ENCODE results near the gene TBC1D14. TPM values are rescaled to one million over a fixed set of nuclear protein-coding genes. Genes with fewer than 3 reads are reported as not detected.

The TBC1D14 gene
- polyA plus RNA-seq, 3 donors: 36.3 to 44.7 (median 39.3) TPM

- 3% methylated on average over 4 of the region's 11 CpGs for whole genome bisulfite sequencing (ENCODE audit: insufficient coverage)
- peak overlapping the region; percentile 34 to 57 for H3K27ac ChIP-seq (ENCODE audit: low read depth in 1 of 2, low read length in 2 of 2)
- no peak for TF ChIP-seq CTCF (IDR thresholded peaks at IDR 0.05)
- no peaks in the 10 kb centered on the region for H3K9me3 ChIP-seq (replicated peaks in 1 of 2; ENCODE audit: control insufficient read depth in 1 of 2, insufficient read depth in 1 of 2, low read length in 2 of 2)
- peaks cover 0 to 1% (median 0%) of the 10 kb centered on the region in 7 donors for H3K9me3 Mint-ChIP-seq
- no peaks in the 10 kb centered on the region for H3K27me3 ChIP-seq (ENCODE audit: control insufficient read depth in 2 of 2, insufficient read depth in 2 of 2, low read length in 2 of 2)
- peaks cover 66 to 84% of the 10 kb centered on the region in 2 donors for H3K36me3 Mint-ChIP-seq
- peak overlapping the region; percentile 37 for H3K4me2 ChIP-seq (replicated peaks; ENCODE audit: extremely low read depth, low read length, poor library complexity, severe bottlenecking)
- peak overlapping the region in 1 of 3 experiments; percentile 11 for H3K4me3 ChIP-seq (replicated peaks in 1 of 3; ENCODE audit: low read depth in 2 of 3, low read length in 3 of 3)
- H3K79me2 ChIP-seq (ENCODE audit: insufficient read depth, low read length): peaks cover 50% of the 10 kb centered on the region
- H3K36me3 ChIP-seq (replicated peaks in 1 of 2; ENCODE audit: control insufficient read depth in 1 of 2, insufficient read depth in 2 of 2, low read length in 2 of 2): peaks cover 43 to 68% of the 10 kb centered on the region in 2 donors
- H3K4me1 ChIP-seq (ENCODE audit: control insufficient read depth in 1 of 2, insufficient read depth in 2 of 2, low read length in 2 of 2): peaks cover 47 to 49% of the 10 kb centered on the region in 2 donors
- H3K27me3 Mint-ChIP-seq (ENCODE audit: low read depth in 3 of 3): peaks cover 0 to 1% (median 1%) of the 10 kb centered on the region in 3 donors
- no peak overlapping the region for H2AFZ ChIP-seq (ENCODE audit: insufficient read depth, low read depth, low read length, poor library complexity, severe bottlenecking)
- H3K27ac Mint-ChIP-seq: peak overlapping the region; percentile 37 to 89 (median 76)
- intact Hi-C loops (cut with micrococcal nuclease): loop anchor here in 1 of 2 donors (2.0 to 10.0 kb wide), 3 partner anchors 15 to 275 kb away; partner anchors contain the start of gene KIAA0232
- peaks cover 54% of the 10 kb centered on the region for H3K4me1 Mint-ChIP-seq
- H3K9ac ChIP-seq (ENCODE audit: insufficient read depth, low read length, poor library complexity, severe bottlenecking): no peak overlapping the region
- DNase-seq: peak; percentile 54 to 62 (median 62)
- H4K20me1 ChIP-seq (ENCODE audit: insufficient read depth, low read length): peaks cover 96% of the 10 kb centered on the region
- peak overlapping the region; percentile 58 to 69 for H3K4me3 Mint-ChIP-seq
Observed at GRCh38 chr4:7059662-7060061, 150.0 kb downstream of the TBC1D14 start.

GRCh38 chr4:7060346-7061150 is 150.9 kb downstream of the TBC1D14 start:
- peak overlapping the region in 1 of 3 experiments; percentile 12 for H3K4me3 ChIP-seq (replicated peaks in 1 of 3; ENCODE audit: low read depth in 2 of 3, low read length in 3 of 3)
- H3K4me2 ChIP-seq (replicated peaks; ENCODE audit: extremely low read depth, low read length, poor library complexity, severe bottlenecking): peak overlapping the region; percentile 37
- peaks cover 96% of the 10 kb centered on the region for H4K20me1 ChIP-seq (ENCODE audit: insufficient read depth, low read length)
- 44% methylated on average over 12 of the region's 20 CpGs for WGBS (ENCODE audit: insufficient coverage)
- Mint-ChIP-seq H3K9me3 (no peaks in the 10 kb centered on the region), H3K27me3 (ENCODE audit: low read depth in 3 of 3) (peaks cover 0 to 1% (median 1%) of the 10 kb centered on the region in 3 donors), H3K4me3 (peak overlapping the region in 1 of 2 donors; percentile 73), H3K4me1 (peaks cover 54% of the 10 kb centered on the region), H3K27ac (peak overlapping the region; percentile 71 to 89 (median 84)), H3K36me3 (peaks cover 61 to 84% of the 10 kb centered on the region in 2 donors)
- no peak for TF ChIP-seq CTCF (IDR thresholded peaks at IDR 0.05)
- H3K27ac ChIP-seq (ENCODE audit: low read depth in 1 of 2, low read length in 2 of 2): peak overlapping the region in 1 of 2 donors; percentile 57
- peaks cover 39 to 62% of the 10 kb centered on the region in 2 donors for H3K36me3 ChIP-seq (replicated peaks in 1 of 2; ENCODE audit: control insufficient read depth in 1 of 2, insufficient read depth in 2 of 2, low read length in 2 of 2)
- peak in 2 of 3 donors; percentile 30 to 49 for DNase-seq
- H3K79me2 ChIP-seq (ENCODE audit: insufficient read depth, low read length): peaks cover 51% of the 10 kb centered on the region
- H3K4me1 ChIP-seq (ENCODE audit: control insufficient read depth in 1 of 2, insufficient read depth in 2 of 2, low read length in 2 of 2): peaks cover 50 to 51% of the 10 kb centered on the region in 2 donors
- intact Hi-C loops (cut with micrococcal nuclease): loop anchor here in 1 of 2 donors (10.0 kb wide), 2 partner anchors 146 to 276 kb away; partner anchors contain the start of gene KIAA0232
- H3K9ac ChIP-seq (ENCODE audit: insufficient read depth, low read length, poor library complexity, severe bottlenecking): no peak overlapping the region
- H3K9me3 ChIP-seq (replicated peaks in 1 of 2; ENCODE audit: control insufficient read depth in 1 of 2, insufficient read depth in 1 of 2, low read length in 2 of 2): no peaks in the 10 kb centered on the region
- H2AFZ ChIP-seq (ENCODE audit: insufficient read depth, low read depth, low read length, poor library complexity, severe bottlenecking): no peak overlapping the region
- H3K27me3 ChIP-seq (ENCODE audit: control insufficient read depth in 2 of 2, insufficient read depth in 2 of 2, low read length in 2 of 2): no peaks in the 10 kb centered on the region

Measured in CD14-positive monocyte (primary cell).